NCI-H2081 (cell line): ENCODE data around the gene SLC35F3.

Source experiments
- DNase-seq, 2 experiments: peaks; one replicate each; lab custom pipeline; 2025; lab: John Stamatoyannopoulos, UW

Gene SLC35F3

DNA sequence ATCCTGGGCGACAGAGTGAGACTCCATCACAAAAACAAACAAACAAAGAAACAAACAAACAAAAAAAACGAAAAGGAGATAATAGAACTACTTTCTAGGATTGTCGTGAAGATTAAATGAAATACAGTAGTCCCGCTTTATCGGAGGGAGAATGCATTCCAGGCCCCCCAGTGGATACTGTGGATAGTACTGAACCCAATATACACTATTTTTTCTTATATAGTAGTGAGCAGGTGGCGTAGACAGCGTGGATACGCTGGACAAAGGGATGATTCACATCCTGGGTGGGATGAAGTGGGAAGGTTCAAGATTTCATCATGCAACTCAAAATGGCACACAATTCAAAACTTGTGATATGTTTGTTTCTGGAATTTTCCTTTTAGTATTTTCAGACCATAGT lies 8.0 kb downstream of the SLC35F3 start:
- DNase-seq: no peak

DNA sequence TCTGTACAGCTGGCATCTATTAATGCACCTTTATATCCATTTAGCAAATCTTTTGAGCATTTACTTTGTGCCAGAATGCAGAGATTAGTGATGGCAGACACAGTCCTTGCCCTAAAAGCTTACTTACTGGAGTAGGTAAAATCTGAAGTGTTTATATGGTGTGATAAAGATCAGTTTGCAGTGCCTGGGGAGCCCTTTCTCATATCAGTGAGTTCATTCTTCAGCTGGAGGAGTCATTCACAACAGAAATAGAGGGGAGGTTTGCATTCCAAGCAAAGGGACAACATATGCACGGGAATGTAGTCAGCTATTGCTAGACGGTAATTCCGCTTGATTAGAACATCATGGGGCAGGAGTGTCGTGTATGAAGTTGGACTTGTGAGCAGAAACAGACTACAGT lies 8.4 kb downstream of the SLC35F3 start:
- no peak for DNase-seq

DNA sequence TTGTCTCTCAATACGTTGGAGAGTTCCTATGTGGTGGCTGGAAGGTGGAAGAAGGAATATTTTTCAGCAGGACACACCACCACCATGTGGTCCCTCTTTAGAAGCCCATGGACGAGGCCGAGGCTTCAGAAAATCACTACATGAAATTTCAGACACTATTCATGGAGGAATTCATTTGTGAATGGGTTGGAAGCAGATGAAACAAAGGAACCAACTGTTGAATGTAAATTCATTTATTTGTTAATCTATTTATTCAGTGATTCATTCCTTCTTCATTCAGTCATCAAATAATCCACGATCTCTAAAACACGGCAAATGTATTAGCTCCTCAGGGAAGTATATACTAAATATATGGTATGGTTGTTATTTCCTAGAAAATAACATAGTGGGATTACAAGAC lies 12.2 kb downstream of the SLC35F3 start:
- no peak for DNase-seq

DNA sequence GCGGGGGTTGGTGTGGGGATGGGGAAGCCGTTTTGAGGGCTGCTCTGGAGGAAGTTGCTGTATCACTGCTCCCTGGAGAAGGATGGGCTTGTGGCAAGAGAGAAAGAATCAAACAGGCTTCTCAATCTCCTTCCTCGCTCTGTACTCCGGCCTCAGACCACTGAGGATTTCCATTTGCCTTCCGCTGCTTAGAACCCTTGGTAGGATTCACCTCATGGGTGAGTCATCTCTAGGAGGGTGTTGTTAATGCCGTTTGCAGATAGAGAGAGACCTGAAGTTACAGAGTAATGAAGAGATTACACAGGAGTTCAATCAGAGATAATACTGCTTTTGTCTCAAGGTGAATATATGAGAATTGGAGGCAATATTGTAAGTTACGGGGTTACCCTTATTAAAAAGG lies 15.3 kb downstream of the SLC35F3 start:
- DNase-seq: no peak

DNA sequence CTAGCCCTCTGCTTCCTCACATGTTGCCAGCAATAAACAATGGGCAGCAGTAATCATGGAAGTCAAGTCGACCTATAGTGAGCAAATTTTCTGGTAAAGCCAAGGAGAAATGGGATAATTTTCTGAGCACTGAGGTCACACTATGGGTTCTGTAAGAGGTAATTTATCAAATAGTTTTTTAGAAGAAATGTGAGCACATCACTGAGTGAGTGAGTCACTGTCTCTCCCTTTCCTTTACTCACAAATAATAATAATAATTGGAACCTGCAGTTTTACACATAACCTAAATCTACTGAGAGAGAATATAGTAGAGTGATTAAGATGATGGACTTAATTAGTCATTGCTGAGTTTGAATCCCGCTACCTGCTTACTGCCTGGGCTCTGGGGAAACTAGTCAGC lies 23.6 kb downstream of the SLC35F3 start:
- no peak for DNase-seq

DNA sequence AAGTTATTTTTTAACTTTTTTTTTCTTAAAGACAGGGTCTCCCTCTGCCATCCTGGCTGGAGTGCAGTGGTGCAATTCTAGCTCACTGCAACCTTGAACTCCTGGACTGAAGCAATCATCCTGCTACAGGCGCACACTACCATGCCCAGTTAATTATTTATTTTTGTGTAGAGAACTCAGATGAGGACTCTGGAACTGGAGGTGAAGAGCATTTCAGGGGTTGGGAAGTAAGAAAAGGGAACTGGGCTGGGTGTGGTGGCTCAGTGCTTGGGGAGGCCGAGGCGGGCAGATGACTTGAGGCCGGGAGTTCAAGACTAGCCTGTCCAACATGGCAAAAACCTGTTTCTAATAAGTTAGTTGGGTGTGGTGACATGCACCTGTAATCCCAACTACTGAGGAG lies 28.9 kb downstream of the SLC35F3 start:
- DNase-seq: no peak

DNA sequence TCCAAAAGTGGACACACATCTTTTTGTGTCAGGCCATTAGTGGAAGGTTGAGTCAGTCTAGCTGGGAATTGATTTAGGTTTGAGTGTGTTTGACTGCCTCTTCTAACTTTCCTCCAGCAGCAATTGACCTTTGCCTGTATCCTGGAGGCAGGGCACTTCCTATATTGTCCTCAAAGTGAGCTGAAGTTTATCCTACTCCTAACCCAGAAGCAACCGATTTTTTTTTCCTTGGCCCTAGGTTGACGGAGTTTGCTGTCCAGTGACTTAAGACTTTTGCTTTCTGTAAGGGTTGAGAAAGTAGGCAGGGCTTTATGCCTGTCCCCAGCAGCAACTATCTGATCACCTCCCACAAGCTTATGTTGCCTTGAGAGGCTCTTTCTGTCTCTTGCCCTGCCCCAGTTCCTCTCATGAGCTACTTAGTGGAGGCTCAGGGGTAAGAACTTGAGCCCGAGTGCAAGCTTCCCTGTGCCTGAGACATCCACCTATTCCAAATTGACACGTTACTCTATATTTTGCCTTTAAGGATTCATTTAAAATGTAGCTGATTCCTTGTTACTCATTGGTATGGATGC lies 30.9 kb downstream of the SLC35F3 start:
- DNase-seq: no peak

DNA sequence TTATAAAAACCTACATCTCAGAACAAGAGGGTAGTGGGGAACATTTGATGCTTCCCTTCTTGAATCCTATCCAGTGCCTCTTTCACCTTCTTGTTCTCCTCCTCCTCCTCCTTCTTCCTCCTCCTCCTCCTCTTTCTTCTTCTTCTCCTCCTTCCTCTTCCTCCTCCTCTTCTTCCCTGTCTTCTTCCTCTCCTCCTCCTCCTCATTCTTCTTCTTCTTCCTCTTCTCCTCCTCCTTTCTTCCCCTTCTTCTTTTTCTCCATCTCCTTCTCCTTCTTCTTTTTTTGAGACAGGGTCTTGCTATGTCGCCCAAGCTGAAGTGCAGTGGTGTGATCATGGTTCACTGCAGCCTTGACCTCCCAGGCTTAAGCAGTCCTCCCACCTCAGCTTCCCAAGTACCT lies 31.9 kb downstream of the SLC35F3 start:
- DNase-seq: no peak

DNA sequence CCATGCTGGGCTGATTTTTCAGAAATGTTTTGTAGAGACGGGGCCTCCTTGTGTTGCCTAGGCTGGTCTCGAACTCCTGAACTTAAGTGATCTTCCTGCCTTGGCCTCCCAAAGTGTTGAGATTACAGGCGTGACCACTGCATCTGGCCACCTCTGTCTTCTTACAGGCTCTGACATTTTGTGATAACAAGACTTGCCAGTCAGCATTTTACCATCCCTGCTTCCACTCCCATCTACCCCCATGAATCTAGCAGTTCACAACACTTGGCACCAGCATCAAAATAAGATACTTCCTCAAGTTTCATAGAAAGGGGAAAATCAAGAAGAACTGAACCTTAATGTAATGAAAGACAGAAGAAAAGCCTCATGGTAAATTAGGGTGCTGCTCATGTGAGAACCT lies 32.4 kb downstream of the SLC35F3 start:
- DNase-seq: no peak

DNA sequence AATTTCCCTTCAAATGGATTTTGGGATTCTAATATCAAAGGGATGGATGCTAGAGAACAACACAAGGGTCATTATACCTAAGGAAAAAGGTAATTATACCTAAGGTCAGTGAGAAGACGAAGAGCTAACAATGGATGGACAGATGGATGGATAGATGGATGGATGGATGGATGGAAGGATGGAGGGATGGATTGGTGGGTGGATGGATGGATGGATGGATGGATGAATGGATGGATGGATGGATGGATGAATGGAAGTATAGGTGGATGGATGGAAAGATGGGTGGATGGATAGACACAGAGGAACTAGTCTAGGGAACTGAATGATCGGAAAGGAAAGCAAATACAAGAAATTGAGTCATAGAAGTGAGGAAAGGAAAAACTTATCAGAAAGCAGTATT lies 34.0 kb downstream of the SLC35F3 start:
- no peak for DNase-seq

DNA sequence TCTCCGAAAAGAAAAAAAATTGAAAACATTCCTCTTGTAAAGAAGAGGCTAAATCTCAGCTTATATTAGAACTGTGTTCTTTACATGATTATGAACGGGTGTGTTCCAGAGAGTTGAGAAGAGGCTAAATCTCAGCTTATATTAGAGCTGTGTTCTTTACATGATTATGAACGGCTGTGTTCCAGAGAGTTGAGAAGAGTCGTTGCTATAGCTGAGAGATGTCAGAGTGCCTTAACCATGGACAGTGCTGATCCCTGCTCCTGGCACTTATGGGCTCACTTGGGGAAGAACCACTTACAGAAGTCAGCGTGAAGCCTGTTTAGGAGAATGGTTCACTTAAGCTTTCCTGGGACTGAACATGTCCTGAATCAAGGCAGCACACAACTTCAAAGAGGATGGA lies 35.0 kb downstream of the SLC35F3 start:
- DNase-seq: no peak

DNA sequence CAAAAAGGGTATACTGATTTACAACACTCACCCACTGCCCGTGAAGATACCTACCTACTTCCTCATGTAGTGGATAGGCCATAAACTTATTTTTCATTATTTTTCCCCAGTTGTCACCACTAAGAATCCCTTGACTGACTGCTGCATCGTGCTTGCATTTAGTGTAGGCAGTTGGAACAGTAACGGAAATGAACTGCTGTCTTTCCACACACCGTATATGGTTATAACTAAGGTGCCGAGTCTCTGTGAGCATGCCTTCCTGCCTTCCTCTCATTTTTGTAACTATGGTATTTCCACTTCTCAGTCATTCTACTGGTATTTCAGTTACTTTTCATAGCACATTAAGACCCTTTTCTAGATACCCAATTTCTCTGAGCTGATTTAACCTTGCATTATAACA lies 36.4 kb downstream of the SLC35F3 start:
- DNase-seq: no peak

DNA sequence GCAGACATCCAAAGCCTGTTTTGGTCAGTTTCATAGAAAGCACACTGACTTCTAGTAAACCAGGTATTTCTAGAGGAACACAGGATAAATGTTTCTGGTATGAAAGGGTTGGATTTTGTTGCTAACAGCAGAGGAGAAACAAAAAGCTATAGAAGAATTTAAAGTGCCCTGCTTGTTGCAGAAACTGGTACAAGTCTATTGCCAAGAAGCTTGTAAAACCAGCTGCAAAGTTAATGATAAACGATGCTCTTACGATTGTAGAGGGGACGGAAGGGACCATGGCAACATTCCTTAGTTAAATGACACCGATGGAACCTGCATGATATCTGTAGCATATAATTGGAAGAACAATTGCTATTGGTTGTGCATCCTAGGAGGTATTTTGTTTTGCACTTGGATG lies 40.1 kb downstream of the SLC35F3 start:
- DNase-seq: no peak

DNA sequence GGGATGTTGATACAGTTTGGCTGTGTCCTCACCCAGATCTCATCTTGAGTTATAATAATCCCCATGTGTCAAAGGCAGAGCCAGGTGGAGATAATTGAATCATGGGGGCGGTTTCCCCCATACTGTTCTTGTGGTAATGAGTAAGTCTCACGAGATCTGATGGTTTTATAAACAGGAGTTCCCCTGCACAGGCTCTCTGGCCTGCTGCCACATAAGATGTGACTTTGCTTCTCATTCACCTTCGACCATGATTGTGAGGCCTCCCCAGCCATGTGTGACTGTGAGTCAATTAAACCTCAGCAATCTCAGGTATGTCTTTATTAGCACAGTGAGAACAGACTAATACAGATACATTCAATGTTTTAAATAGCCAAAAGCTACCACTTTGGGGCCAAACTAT lies 41.1 kb downstream of the SLC35F3 start:
- peak in 1 of 2 experiments; percentile 28 for DNase-seq

DNA sequence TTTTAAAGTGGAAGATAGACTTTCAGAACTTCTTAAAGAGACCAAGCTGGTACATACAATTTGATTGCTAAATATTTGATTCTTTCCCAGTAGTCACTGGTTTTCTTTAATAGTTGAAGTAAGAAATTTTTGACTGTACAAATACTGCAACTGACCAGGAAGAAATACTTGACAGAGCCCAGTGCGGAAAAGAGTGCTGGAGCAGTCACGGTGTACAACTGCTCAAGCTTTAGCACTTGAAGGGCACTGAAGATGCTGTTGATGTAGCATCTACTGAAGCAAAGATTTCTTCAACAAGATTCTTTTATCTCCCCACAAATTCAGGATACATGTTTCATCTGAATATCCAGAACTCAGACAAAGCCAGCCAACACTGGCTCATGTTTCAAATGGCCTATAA lies 41.5 kb downstream of the SLC35F3 start:
- no peak for DNase-seq

DNA sequence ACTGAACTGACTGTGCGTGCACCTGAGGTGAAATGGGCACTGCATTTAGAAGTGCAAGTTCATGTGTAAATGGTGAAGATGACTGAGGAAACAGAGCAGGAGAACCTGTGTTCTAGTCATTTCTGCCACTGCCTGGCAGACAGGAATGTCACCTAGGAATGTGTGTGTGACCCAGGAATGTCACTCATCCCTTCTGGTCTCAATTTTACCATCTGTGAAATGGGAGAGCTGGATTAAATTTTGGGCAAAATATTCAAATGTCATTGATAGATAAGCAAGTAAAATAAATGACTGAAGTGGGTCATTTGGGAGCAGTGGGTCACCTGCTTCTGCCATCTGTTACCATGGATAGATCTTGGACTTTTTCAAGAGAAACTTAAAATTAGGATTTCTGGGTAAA lies 42.2 kb downstream of the SLC35F3 start:
- no peak for DNase-seq

DNA sequence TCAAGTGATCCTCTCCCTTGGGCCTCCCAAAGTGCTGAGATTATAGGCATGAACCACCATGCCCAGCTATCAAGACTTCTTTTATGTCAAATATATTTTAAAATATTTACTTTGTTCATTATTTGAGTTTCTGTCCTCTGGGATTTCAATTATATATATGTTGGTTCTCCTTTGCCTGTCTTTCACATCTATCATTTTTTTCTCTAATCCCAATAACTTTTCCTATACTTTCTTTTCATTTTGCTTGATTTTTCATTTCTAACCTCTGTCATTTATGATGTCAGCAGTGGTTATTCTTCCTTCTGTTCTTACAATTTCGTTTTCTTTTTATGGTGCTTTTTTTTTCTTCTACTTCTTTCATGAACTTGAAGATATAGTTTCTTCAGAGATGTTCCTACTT lies 47.3 kb downstream of the SLC35F3 start:
- no peak for DNase-seq

DNA sequence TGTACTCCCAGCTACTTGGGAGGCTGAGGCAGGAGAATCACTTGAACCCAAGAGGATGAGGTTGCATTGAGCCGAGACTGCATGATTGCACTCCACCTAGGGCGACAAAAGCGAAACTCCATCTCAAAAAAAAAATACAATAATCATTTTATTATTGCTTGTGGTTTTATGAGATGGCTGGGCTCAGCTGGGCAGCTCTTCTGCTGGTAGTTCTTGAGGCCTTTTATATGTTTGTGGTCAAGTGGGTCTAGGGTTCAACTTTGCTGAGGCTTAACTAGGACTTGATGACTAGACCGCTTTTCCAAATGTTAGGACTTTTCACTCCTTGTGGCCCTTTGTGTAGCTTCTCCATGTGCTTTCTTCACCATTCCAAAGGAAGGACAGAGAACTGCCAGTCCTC lies 53.2 kb downstream of the SLC35F3 start:
- DNase-seq: no peak

DNA sequence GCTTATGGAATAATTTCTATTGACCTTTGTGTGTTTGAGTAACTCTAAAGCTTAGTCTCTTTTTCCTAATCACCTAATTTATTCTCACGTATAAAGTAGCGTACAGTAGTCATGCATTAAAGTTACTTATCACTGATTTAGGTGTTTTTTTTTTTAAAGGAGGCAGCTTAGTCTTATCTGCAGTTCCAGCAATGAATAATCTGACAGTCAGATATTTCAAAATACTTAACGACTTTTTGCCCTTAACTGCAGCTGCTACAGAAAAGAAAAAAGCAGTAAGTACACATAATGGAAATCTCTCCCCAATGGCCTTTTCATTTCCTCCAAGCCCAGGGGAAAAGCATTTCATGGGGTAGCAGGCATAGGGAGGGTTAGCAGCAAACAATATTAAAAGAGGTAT lies 54.6 kb downstream of the SLC35F3 start:
- no peak for DNase-seq

DNA sequence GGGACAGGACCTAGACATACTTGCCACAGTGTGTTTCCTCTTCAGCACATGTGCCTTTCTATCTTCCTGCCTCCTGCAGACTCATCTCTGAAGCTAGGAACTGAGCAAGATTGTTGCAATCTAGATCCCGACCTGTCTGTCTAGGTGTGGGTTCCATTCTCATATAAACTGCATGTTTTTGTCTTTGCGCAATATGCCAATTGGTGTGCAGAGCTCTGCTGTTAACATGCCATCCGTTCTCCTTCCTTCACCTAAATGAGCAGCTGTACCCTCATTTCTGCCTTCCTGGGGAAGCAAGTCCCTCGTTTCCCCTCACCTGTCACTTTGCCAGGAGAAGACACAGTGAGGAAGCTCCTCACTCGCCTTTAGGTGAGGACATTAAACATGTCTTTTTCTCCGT lies 55.5 kb downstream of the SLC35F3 start:
- no peak for DNase-seq

DNA sequence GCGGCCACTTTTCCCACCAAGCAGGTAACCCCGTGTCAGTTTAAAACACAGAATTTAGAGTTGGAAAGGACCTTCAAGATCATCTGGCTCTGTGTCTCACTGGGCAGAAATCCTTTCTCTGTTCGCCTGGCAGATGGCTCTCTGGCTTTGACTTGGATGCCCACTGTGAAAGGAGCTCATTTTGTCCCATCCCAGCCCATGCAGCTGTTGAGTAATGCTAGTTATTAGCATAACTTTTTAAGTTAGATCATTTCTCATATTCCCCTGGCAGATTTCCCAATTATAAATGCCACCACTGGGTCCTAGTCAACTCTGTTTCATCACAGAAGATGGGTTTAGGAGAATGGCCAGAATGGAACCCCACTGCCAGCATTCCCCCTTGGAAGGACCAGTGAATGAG lies 55.9 kb downstream of the SLC35F3 start:
- no peak for DNase-seq

DNA sequence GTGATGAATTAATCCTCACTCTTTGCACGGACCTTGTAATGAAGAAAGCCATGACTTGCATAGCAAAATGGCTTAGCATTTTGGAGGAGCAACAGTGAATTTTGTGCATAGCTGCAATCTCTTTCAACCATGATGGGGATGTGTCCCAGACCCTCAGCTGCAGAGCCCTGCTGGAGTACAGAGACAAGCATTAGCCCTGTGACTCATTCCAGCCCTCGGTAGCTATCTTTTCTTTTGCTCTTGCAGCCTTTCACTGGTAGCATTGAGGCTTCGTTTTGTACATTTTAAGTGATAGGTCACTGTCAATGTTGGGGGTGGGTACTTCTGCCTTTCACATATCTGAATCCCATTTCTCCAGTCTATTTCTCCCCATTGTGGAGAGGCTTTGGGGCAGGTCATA lies 58.4 kb downstream of the SLC35F3 start:
- no peak for DNase-seq

DNA sequence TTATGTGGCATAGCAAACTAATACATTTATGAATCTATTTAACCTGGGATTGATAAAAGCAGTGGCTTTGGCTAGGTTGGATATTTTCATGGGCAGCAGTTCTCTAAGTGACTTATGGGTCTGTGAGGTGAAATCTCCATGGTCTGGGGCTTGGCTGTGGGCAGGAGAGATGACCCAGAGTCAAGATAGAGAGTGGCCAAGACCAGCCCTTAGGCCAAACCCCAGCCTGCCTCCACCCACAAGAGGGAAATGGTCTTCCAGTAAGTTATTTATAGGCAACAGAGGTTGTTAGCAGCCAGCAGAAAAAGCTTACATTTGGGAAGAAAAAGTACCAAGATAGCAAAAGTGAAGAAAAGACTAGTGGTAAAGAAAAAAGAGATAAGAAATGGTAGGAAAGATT lies 61.4 kb downstream of the SLC35F3 start:
- DNase-seq: no peak

DNA sequence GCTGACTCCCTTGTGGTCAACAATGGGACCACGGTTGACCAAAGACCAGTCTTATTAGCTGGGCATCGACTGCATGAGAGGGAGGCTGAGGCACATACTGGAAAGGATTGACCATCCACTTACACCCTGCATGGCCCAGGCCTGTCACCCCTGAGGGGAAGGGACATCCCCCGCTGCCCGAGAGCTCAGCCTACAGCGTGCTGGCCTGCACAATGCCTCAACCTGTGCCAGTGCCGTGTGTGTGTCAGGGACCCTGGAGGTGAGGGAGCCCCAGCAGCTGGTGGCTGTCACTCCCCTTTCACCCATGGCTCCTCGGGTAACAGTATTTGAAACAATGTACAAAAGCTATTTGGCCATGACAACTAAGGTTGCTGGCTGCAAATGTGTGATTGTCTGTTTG lies 67.3 kb downstream of the SLC35F3 start:
- DNase-seq: no peak

DNA sequence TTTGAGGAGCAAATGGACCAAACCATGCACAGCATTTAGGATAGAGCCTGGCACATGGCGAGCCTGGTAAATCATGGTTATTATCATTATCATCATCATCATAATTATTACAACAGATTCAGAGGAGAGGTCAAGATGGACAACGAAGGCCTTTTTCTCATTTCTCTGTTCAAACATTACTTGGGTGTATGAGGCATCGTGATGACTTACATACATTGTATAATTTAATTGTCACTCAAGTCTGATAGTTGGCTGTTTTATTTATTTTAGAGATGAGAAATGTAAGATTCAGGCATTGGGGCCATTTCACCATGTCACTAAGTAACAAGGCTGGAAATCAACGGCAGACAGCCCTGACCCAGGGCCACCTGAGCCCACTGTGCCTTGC lies 68.1 kb downstream of the SLC35F3 start:
- no peak for DNase-seq
